Hypothalamus (tissue), 51 donors: ENCODE data around the gene LRTM1.
A peak's percentile ranks its signal among the peaks of the same experiment; 100 is the strongest.

Source experiments
- DNase-seq, 51 donors: peaks; one replicate each; lab custom pipeline; 2025; lab: John Stamatoyannopoulos, UW

The LRTM1 gene

DNA sequence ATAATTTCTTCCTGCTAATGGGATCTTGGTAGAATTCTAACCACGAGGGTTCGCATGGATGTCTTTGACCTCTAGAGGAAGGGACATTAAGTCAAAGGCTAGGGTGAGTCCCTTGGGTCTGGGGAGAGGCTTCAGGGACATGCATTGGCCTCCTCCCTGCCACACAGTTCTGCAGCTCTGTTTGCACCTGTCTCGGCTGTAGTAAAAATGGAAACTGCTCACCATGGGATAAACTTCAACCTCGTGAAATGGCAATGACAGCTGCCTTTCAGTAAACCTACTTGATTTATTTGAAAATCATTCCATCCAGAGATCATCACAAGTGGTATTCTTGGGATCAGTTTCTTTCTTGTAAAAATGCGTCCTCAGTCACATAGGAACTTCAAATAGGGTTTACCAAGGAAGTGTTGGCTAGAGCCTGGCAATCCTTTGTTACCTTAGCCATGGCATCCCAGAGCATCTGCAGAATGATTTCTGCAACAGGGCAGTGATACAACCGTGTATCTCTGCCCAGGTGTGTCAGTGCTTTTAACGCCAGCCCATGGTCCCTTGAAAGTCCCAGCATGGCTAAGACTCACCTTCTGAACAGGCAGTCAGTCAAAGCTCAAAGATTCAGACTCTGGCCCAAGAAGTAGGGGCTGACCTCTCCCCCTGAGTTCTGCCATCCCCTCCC lies 14.0 kb upstream of the LRTM1 start:
- no peak for DNase-seq

DNA sequence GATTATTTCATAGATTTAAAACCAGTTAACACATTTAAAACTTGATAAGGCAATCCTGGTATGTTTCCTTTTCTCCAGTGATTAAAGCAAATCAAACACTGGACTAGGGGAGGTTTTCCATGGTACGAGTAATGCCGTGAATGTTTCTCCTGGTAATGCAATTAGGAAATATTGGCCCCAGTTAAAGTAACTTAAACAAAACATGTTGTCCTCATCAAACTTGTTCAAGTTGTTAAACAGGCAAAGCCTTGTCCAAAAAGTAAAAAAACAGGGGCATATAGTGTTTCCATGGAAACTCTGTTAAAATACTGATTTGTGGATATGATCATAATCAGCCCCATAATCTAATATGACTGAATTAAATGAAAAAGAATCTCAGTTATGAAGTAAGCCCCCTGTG lies 13.1 kb upstream of the LRTM1 start:
- no peak for DNase-seq

DNA sequence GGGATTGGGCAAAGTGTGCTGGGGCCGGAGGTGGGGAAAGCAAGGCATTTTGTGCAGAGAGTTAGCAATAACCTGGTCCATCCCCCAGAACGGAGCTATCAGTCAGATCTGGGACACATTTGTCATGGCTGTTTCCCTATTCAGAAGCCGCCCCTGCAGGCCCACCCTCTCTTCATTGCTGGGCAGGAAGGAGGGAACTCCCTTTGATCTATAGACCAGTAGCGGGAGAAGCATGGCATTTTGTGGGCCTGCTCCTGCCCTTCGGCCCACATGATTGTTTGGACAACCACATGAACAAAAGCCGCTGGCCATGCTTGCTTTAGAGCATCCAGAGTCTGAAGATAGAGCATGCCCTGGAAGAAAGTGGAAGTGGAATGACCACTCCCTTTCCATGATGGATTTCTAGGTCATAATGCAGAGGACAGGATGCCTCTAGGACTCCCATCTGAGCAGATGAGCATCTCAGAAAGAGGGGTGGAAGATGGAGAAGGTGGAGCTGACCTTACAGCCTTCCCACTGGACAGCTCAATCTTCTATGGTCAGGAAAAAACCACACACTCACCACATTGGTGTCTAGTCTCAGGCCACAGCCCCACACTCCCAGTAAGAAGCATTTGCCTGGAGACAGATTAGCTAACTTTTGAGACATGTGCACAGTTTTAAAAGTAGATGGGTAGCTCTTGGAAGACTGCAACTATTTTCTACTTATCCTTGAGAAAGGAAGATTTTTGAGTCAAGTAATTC lies 11.9 kb upstream of the LRTM1 start:
- DNase-seq: no peak

DNA sequence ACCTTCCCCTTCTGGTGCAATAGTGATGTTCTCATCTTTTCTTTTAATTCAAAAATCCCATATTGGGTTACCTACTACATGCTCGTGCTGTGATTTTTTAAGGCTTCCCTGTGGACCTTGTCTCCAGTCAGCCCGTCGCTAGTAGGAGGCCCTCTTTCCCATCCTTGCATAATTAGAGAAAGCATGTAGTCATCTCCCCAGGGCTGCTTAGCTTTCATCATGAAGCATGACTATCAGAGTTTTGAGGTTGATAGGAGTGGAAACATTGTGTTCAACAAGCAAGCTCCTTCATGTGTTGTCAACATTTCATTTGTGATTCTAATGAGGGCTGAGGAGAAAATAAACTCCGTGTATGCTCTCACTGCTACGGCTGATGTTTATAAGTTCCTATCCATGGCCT lies 8.7 kb upstream of the LRTM1 start:
- DNase-seq: peak in 1 of 51 donors; percentile 4

DNA sequence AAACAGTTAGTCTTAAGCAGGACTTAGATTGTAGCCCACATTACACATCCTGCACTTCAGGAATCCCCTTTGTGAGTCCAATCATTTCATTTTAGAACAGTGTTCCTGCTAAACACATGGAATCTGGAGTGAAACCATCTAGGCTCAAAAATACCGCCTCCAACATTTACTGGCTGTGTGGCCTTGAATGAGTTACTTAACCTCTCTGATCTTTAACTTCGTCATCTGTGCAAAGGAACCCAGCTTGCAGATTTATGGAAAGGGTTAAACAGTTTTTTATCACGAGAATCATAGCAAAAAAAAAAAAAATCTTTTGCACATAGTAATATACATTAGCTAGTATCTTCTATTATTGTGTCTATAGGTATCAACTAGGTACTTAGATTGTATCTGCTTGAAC lies 8.0 kb upstream of the LRTM1 start:
- DNase-seq: no peak

DNA sequence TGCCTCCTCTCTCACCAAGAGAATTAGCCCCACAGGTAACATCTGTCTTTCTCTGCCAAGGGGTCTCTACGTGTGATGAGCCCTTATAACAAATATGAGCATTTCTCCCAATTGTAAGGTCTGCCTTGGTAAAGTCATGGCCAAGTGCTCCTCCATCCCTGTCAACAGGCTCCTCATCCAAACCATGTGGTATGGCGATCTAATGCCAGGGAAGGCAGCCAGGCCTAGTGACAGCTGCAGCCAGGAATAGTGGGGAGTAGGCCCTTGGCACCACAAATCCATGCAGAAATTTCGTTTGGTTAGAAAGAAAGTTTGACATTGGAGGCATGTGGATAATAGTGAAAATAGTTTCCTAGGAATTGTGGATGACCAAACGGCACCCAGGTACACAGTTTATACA lies 4.7 kb upstream of the LRTM1 start:
- DNase-seq: peak in 32 of 51 donors; percentile 1 to 63 (median 22)

DNA sequence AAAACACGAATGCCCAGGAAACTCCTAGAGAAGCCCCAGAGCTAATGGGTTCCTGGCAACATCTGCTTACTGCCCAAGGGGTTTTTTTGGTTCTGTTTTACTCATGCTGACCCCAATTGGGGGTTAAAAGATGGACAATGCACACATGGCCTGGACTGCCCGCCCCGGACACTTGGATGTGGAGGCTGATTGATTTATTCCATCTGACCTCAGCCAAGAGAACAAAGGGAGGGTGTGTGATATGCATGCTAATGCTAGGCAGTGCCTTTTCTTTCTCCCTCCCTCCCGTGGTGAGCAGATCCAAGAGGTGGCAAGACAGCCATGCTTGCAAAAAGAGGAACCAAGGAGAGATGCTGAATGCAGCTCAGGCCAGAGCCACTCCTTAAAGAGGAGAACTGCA lies 3.3 kb upstream of the LRTM1 start:
- peak in 42 of 51 donors; percentile 2 to 83 (median 40) for DNase-seq

DNA sequence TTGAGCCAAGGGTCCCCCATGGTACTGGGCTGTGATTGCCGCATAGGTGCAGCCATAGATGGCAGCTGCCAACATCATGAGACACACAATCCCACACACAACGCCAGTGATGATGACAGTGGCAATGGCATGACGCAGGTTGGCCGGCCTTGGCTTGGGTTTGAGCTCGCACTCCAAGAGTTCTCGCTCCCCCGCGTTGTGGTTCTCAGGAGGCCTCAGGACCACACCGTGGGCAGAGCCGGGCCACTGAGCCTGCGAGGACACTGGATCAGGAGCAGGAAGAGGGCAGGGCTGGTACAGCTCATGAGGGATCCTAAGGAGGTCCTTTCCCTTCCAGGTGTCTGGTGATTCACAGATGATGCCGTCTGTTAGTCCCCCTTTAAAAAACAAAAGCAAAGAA lies 9.3 kb downstream of the LRTM1 start:
- no peak for DNase-seq

DNA sequence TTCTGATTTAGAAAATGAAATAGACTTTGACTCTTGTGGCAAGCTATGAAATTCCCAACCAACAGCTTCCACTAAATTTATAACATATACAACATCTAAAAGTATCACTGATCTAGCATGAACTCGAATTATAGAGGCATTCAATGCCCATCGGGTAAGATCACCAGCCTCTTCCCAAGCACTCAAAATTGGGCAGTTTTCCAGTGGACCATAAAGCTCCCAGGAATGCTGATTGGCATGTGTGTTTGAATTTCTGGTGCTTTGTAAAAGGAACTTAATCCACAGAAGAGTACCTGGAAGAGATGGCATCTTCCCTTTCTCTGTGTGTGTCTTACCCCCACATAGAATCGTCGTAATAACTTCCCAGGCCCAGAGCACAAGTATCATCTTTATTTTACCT lies 10.0 kb downstream of the LRTM1 start:
- no peak for DNase-seq

DNA sequence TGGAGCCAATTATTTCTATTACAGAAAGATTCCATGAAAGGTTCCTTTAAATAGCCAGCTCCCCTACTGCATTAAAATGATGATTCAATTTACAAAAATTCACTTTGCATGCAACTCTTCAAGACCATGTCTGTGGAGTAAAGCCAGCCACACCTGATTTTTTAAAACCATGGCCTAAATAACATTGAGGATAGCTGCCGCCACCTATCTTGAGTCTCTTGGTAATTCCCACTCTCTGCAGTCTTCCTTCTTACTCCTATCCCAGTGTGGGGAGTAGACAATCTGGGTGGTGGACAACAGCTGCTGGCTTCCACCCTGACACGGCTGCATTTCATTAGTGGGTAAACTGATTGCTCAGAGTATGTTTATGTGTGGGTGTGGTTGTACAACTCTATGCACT lies 10.7 kb downstream of the LRTM1 start:
- DNase-seq: no peak

DNA sequence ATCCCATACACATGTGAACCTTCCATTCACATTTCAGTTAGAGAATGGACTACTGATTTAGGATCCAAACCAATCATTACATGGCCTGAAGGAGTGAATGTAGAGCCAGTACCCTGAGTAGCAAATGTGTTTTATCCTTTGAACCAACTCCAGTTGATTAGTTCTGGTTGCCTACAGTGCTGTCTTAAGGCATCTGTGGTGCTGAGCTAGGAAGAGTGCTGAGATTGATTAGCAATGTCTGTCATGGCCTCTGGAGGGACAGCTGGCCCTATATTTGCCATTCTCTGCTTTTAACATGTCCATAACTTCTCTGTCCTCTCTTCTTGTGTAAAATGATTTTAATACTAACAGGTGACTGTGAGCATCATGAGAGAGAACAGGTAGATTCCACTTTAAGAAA lies 11.1 kb downstream of the LRTM1 start:
- DNase-seq: no peak

DNA sequence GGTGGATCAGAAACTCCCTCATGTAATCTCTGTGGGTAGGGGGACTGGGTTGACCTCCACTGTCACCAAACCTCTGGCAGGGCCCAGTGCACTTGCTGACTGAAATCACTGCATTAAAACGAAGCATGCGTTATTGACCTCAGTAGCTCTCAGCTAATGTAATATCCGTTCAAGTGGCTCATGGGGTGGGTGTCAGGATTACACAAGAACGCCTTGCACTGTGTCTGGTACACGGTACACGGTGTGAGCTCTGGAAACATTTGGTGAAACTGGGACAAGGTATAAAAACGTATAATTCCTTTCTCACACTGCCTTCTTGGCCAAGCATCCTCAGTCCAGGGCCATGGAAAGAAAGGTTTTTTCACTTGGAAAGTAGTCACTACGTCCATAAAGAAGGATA lies 11.9 kb downstream of the LRTM1 start:
- no peak for DNase-seq

DNA sequence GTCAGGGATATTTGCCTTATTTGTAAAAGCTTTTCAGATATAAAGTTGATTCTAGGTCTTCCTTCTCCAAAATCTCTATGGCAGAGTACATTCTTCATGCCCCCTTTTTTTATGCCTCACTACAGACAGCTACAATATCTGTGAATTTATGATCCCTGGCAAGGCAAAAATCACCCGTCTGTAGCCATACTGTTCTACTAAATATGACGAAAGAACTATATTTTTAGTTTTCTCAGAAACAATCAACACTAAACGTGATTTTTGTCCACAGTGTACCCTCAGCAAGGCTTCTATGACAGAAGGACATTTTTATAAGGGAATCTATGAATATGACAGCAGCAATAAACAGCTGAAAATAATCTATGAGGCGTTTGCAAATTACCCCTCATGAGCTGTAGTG lies 12.7 kb downstream of the LRTM1 start:
- DNase-seq: no peak

DNA sequence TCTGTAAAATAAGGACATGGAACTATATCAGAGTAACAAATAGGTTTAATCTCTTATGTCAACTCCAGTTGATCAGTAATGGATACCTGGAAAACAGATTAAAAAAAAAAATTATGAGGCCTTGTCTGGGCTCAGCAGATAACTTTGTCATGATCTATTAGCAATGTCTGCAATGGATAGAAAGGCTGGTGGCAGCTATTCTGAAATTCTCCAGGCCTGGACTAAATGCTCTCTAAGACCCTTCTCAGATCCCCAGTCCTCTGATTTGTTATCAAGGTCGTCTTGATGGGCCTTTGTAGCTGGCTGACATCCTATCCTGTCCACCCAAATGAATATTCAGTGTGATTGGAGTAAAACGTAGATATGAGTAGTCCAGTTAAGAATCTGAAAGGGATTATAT lies 13.7 kb downstream of the LRTM1 start:
- no peak for DNase-seq

DNA sequence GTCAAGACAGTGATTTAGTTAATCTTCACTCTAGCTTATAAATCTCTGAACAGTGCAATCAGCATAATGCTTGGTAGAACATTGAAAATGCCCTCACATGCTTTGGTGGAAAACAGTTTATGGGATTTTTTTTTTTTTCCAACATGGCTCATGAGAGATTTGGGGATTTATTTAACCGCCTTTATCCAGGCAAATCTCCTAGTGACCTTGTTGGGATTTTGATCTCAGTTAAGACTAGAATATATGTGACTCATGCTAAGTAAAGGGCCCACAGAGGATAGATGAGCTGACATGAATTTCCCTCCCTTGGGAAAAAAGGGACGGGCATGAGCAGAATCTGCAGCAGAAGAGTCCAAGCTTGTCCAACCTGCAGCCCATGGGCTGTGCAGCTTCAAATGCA lies 18.7 kb downstream of the LRTM1 start:
- no peak for DNase-seq

DNA sequence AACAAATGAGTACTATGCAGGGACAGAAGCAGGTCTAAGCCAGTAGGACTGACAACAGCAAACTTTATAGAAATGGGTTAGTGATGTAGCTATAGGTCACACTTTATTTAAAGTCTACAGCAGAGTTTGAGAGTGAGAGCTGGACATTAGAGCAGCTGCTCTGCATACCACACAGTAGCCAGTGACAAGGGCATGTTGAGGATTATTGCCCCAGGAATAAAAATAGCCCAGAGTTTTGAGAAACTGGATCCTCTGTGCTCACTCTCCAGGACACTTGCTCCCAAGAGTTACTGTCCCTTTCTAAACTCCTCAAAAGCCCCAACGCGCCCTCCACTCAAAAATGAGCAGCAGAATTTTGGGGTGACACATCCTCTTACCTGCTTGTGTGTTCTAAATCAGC lies 21.1 kb downstream of the LRTM1 start:
- no peak for DNase-seq

DNA sequence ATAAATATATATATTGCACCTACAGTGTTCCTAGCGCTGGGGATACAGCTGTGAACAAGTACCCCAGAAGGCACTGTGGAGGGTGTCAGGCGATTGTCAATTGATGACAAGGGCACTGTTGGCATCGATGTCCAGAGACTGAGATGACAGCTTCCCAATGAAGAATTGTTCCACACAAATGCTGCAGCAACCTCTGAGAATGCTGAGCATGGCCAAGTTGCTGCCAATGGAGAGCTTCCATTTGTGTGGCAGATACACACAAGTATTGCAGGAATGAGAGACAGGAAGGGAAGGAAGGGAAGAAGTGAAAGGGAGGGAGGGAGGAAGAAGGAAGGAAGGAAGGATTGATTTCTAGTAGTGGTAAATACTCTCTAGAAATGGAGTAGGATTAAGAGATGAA lies 21.9 kb downstream of the LRTM1 start:
- DNase-seq: no peak

DNA sequence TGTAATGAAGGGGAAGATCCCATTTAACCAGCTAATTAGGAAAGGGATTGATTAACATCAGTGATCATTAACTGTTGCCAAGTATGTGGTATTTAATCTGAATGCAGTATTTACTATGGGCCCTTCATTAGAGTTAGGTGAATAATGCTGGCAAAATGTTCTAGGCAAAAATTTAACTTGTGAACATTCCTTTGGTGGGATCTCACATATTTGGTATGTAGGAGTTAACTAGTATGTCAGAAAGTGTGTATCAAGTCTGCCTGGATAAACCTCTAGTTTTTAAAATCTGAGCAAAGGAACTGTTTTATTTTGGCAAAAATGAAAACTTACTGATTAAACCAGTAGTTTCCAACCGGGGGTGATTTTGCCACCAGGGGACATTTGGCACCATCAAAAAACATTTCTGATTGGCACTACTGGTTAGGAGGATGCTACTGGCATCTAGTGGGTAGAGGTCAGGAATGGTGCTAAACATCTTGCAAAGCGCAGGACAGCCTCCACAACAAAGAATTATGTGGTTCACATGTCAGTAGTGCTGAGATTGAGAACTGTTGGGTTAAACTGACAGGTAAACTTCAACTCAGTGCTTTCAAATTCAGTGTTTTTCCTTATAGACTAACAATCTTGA lies 22.5 kb downstream of the LRTM1 start:
- peak in 1 of 51 donors; percentile 0 for DNase-seq

DNA sequence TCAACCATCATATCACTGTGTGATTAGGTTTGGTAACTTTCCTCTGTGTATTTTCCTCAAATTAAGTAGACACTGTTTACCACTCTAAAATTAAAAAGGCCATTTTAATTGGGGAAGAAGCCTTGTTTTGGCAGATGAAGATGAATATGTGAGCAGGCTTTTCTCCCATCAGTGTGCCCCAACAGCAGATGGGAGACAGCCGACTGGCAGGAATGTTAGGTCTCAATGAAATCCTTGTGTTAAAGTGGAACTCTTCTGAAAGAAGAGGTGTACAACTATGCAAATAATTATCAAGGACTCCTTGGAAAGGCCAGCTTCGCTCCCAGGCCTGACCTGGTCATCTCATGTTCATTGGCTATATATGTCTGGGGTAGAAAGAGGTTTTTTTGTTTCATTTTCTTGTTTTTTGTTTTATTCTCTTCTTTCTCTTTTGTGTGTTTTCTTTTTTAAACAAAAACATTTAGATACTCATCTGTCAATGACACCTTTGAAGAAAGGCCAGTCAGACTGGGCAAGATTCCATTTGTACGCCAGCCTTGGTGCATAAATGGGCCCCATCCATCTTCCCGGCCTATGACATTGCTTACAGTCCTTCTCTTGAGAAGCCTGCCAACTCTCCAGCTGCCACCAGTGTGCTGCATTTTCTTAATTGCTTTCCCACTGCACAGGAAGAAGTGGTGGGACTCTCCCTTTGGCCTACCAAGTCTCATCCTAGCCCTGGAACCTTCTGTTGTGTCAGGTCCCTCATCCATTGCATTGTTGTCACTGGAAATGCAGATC lies 25.8 kb downstream of the LRTM1 start:
- no peak for DNase-seq

DNA sequence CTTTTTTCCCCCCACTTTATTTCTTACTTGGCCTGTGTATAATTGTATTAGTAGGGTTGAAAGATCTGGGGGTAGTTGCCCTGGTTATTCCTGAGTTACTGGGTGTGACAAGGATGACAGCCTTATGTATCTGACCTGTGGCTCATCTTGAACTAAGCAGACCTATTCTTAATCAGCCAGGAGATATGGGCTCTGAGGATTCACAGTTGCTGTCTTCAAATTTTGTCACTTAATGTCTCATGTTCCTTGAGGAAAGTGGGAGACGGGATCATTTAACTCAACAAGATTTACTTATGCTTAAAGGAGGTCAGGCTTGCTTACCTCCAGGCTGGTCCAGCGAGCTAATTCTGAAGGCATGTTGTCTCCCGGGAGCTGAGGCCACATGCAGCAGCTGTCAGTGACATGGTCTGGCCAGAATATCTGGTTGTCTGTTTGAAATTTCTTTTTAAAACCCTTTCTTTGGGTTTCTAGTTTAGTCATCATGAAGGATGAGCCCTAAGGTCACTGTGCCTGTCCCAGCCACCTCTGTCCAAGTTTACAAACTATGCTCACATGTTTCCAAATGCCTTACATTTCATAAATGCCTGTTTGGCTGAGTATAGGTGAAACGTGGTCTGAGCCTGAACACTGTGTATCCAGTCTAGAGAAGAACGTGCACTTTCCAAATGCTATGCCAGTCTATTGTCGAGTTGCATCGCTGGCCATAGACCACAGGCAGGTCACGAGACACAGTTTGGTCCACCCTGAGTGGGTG lies 26.8 kb downstream of the LRTM1 start:
- no peak for DNase-seq

DNA sequence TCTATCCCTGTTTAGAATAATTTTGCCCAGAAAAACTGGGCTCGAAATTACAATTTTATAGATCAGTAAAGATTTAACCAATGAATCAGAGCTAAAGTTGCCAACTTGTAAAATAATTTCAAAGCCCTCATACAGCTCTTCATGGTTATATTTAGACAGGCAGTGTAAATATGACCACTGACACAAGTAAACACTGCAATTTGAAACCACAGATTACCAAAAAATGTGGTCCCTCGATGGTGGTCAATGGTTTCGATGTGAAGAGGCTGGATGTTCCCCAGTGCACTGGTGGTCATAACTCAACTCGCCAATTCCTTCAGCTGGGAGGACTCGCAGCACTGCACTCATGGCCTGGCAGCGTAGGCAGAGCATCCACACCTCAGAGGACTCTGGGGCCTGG lies 28.6 kb downstream of the LRTM1 start:
- no peak for DNase-seq
